Large intestine (tissue), 3 donors: Measurements from ENCODE around the gene IFNA5. TPM values are rescaled to one million over a fixed set of nuclear protein-coding genes. Genes with fewer than 3 reads are reported as not detected.
A peak's percentile ranks its signal among the peaks of the same experiment; 100 is the strongest.

Experiments
- DNase-seq, 2 donors: peaks; one replicate each; pipeline versions ENCODE4 v3.0.0 to v3.0.0-alpha.2; 2013
- H3K27ac ChIP-seq: one replicate; pipeline ENCODE4 v1.5.1; 2013; ENCODE audit warnings: low read length
- H3K27me3 ChIP-seq: 2 replicates; pipeline ENCODE4 v1.6.1; 2013; ENCODE audit warnings: low read length; ENCODE audit not compliant: control insufficient read depth, insufficient read depth
- H3K36me3 ChIP-seq: 2 replicates; pipeline ENCODE4 v1.6.1; 2013; ENCODE audit warnings: low read length; ENCODE audit not compliant: control insufficient read depth, insufficient read depth
- H3K4me1 ChIP-seq: one replicate; pipeline ENCODE4 v1.6.1; 2013; ENCODE audit warnings: low read length; ENCODE audit not compliant: control insufficient read depth, insufficient read depth
- H3K4me3 ChIP-seq: one replicate; pipeline ENCODE4 v1.5.1; 2013; ENCODE audit warnings: low read length
- H3K9me3 ChIP-seq: one replicate; pipeline ENCODE4 v1.6.1; 2013; ENCODE audit warnings: mild to moderate bottlenecking, low read depth, low read length, moderate library complexity; ENCODE audit not compliant: control insufficient read depth
- WGBS: methylation state at CpG from one replicate; pipeline ENCODE4 v1.1.5; 2013; ENCODE audit warnings: low lambda C conversion rate; ENCODE audit not compliant: insufficient coverage; 5-methylcytosine and 5-hydroxymethylcytosine counted together
- polyA plus RNA-seq: library from polyadenylated mRNA; unstranded; fragments of 120-200 nt; gene quantifications from one replicate; pipeline ENCODE4 v1.2.1, GENCODE V29; 2013

The IFNA5 gene
- polyA plus RNA-seq, 1 donor: not detected

GRCh38 chr9:21324047-21324446, 18.9 kb upstream of the IFNA5 start:
- no peaks in the 10 kb centered on the region for H3K9me3 ChIP-seq
- DNase-seq: no peak
- WGBS: no CpG with 5 or more reads among the region's 4 CpGs
- H3K4me1 ChIP-seq: no peaks in the 10 kb centered on the region
- peaks cover 19% of the 10 kb centered on the region for H3K36me3 ChIP-seq
- no peak overlapping the region for H3K4me3 ChIP-seq
- H3K27me3 ChIP-seq: no peaks in the 10 kb centered on the region
- H3K27ac ChIP-seq: no peak overlapping the region

GRCh38 chr9:21322911-21323461, 17.9 kb upstream of the IFNA5 start:
- Histone ChIP-seq H3K27ac (no peak overlapping the region), H3K4me3 (no peak overlapping the region), H3K27me3 (no peaks in the 10 kb centered on the region), H3K36me3 (peaks cover 19% of the 10 kb centered on the region), H3K4me1 (no peaks in the 10 kb centered on the region), H3K9me3 (no peaks in the 10 kb centered on the region)
- no peak for DNase-seq
- 97% methylated on average over 5 of the region's 5 CpGs for WGBS

GRCh38 chr9:21320465-21320864, 15.4 kb upstream of the IFNA5 start:
- peaks cover 5% of the 10 kb centered on the region for H3K27me3 ChIP-seq
- no peak overlapping the region for H3K27ac ChIP-seq
- 80% methylated on average over 1 of the region's 2 CpGs for WGBS

GRCh38 chr9:21317956-21318923, 13.1 kb upstream of the IFNA5 start:
- H3K27me3 ChIP-seq: peaks cover 5% of the 10 kb centered on the region
- H3K36me3 ChIP-seq: peaks cover 9% of the 10 kb centered on the region
- no peaks in the 10 kb centered on the region for H3K9me3 ChIP-seq
- no peaks in the 10 kb centered on the region for H3K4me1 ChIP-seq
- DNase-seq: peak in 1 of 2 donors; percentile 18
- no peak overlapping the region for H3K4me3 ChIP-seq
- 34% methylated on average over 4 of the region's 7 CpGs for WGBS
- H3K27ac ChIP-seq: no peak overlapping the region

More at GRCh38 chr9:21320465-21320864, 15.4 kb upstream of the IFNA5 start:
- H3K9me3 ChIP-seq: no peaks in the 10 kb centered on the region
- H3K4me3 ChIP-seq: no peak overlapping the region
- no peaks in the 10 kb centered on the region for H3K4me1 ChIP-seq
- no peak for DNase-seq
- H3K36me3 ChIP-seq: peaks cover 19% of the 10 kb centered on the region

- DNase-seq: no peak
- Histone ChIP-seq H3K9me3 (no peaks in the 10 kb centered on the region), H3K27me3 (peaks cover 5% of the 10 kb centered on the region), H3K4me1 (no peaks in the 10 kb centered on the region), H3K27ac (no peak overlapping the region), H3K36me3 (peaks cover 3% of the 10 kb centered on the region), H3K4me3 (no peak overlapping the region)
- WGBS: no CpG with 5 or more reads among the region's 3 CpGs
Measured at GRCh38 chr9:21316860-21317259, 11.7 kb upstream of the IFNA5 start.

- 63% methylated on average over 3 of the region's 8 CpGs for WGBS
- no peaks in the 10 kb centered on the region for H3K9me3 ChIP-seq
Measured at GRCh38 chr9:21316032-21316842, 11.1 kb upstream of the IFNA5 start.

GRCh38 chr9:21314152-21314551, 9.0 kb upstream of the IFNA5 start:
- H3K27ac ChIP-seq: no peak overlapping the region
- peaks cover 5% of the 10 kb centered on the region for H3K27me3 ChIP-seq
- no peaks in the 10 kb centered on the region for H3K9me3 ChIP-seq
- no CpG with 5 or more reads among the region's 2 CpGs for WGBS
- no peak overlapping the region for H3K4me3 ChIP-seq
- no peaks in the 10 kb centered on the region for H3K4me1 ChIP-seq
- no peak for DNase-seq
- no peaks in the 10 kb centered on the region for H3K36me3 ChIP-seq

More at GRCh38 chr9:21316032-21316842, 11.1 kb upstream of the IFNA5 start:
- Histone ChIP-seq H3K27ac (no peak overlapping the region), H3K36me3 (peaks cover under 1% of the 10 kb centered on the region), H3K4me3 (no peak overlapping the region), H3K4me1 (no peaks in the 10 kb centered on the region), H3K27me3 (peaks cover 5% of the 10 kb centered on the region)
- no peak for DNase-seq

GRCh38 chr9:21311889-21312288, 6.8 kb upstream of the IFNA5 start:
- Histone ChIP-seq H3K27me3 (peaks cover 5% of the 10 kb centered on the region), H3K4me3 (no peak overlapping the region), H3K27ac (no peak overlapping the region), H3K9me3 (no peaks in the 10 kb centered on the region), H3K4me1 (no peaks in the 10 kb centered on the region), H3K36me3 (no peaks in the 10 kb centered on the region)
- WGBS: 100% methylated on average over 1 of the region's 1 CpG
- DNase-seq: no peak

GRCh38 chr9:21295992-21296391, 9.1 kb downstream of the IFNA5 start:
- WGBS: no CpG with 5 or more reads among the region's 1 CpG
- Histone ChIP-seq H3K27ac (no peak overlapping the region), H3K4me1 (no peaks in the 10 kb centered on the region), H3K27me3 (no peaks in the 10 kb centered on the region), H3K36me3 (no peaks in the 10 kb centered on the region), H3K4me3 (no peak overlapping the region), H3K9me3 (no peaks in the 10 kb centered on the region)
- no peak for DNase-seq

- H3K36me3 ChIP-seq: no peaks in the 10 kb centered on the region
- DNase-seq: no peak
- no peaks in the 10 kb centered on the region for H3K4me1 ChIP-seq
- H3K9me3 ChIP-seq: no peaks in the 10 kb centered on the region
- H3K27ac ChIP-seq: no peak overlapping the region
- WGBS: 38% methylated on average over 2 of the region's 6 CpGs
- H3K4me3 ChIP-seq: no peak overlapping the region
- H3K27me3 ChIP-seq: no peaks in the 10 kb centered on the region
Measured at GRCh38 chr9:21294904-21295538, 10.1 kb downstream of the IFNA5 start.
